ENCODE data around the gene FAM156A.
"Not testable (repeated sequence)": the region's sequence is repeated elsewhere in the genome, so short reads cannot be mapped to it uniquely, and the experiment has no call there.

The FAM156A gene

GRCh38 chrX:52949325-52949724, 9.0 kb downstream of the FAM156A start:
- H3K36me3 ChIP-seq, H3K27me3 ChIP-seq, H3K4me1 ChIP-seq, H3K27ac ChIP-seq, H4K20me1 ChIP-seq, H3K9me3 ChIP-seq, H3K4me2 ChIP-seq, H3K9ac ChIP-seq, H3K4me3 ChIP-seq: not testable (repeated sequence)

- not testable (repeated sequence) for H3K9me3 ChIP-seq, H3K27me3 ChIP-seq, H3K4me1 ChIP-seq, H3K27ac ChIP-seq, H4K20me1 ChIP-seq, H3K36me3 ChIP-seq, H3K4me2 ChIP-seq, H3K9ac ChIP-seq, H3K4me3 ChIP-seq
Measured at GRCh38 chrX:52948265-52948664, 10.1 kb downstream of the FAM156A start.

- not testable (repeated sequence) for H3K27me3 ChIP-seq, H3K4me3 ChIP-seq, H3K27ac ChIP-seq, H4K20me1 ChIP-seq, H3K9me3 ChIP-seq, H3K9ac ChIP-seq, H3K4me1 ChIP-seq, H3K36me3 ChIP-seq, H3K4me2 ChIP-seq
Measured at GRCh38 chrX:52947501-52947900, 10.8 kb downstream of the FAM156A start.

GRCh38 chrX:52945838-52946494, 12.4 kb downstream of the FAM156A start:
- not testable (repeated sequence) for H3K9ac ChIP-seq, H3K4me3 ChIP-seq, H3K36me3 ChIP-seq, H3K9me3 ChIP-seq, H3K4me1 ChIP-seq, H3K27me3 ChIP-seq, H4K20me1 ChIP-seq, H3K4me2 ChIP-seq, H3K27ac ChIP-seq

GRCh38 chrX:52941728-52942127, 16.6 kb downstream of the FAM156A start:
- H3K9ac ChIP-seq, H4K20me1 ChIP-seq, H3K4me2 ChIP-seq, H3K27me3 ChIP-seq, H3K4me1 ChIP-seq, H3K36me3 ChIP-seq, H3K27ac ChIP-seq, H3K9me3 ChIP-seq, H3K4me3 ChIP-seq: not testable (repeated sequence)

- H3K9me3 ChIP-seq, H4K20me1 ChIP-seq, H3K36me3 ChIP-seq, H3K27me3 ChIP-seq, H3K9ac ChIP-seq, H3K27ac ChIP-seq, H3K4me1 ChIP-seq, H3K4me2 ChIP-seq, H3K4me3 ChIP-seq: not testable (repeated sequence)
Measured at GRCh38 chrX:52940704-52941103, 17.6 kb downstream of the FAM156A start.

- Histone ChIP-seq H3K4me1 (peaks cover 11% of the 10 kb centered on the region), H3K27ac (peak overlapping the region; percentile 96), H3K4me2 (peak overlapping the region; percentile 96), H3K4me3 (peak overlapping the region; percentile 75), H3K9ac (peak overlapping the region; percentile 91)
- H3K27me3 ChIP-seq, H4K20me1 ChIP-seq, H3K9me3 ChIP-seq, H3K36me3 ChIP-seq: not testable (repeated sequence)
Measured at GRCh38 chrX:52935470-52935784, 22.9 kb downstream of the FAM156A start.

GRCh38 chrX:52934704-52935469, 23.4 kb downstream of the FAM156A start:
- H4K20me1 ChIP-seq: no peaks in the 10 kb centered on the region
- no peaks in the 10 kb centered on the region for H3K9me3 ChIP-seq
- H3K4me1 ChIP-seq: peaks cover 11% of the 10 kb centered on the region
- peak overlapping the region; percentile 96 for H3K27ac ChIP-seq
- H3K4me2 ChIP-seq: peak overlapping the region; percentile 96
- peak; percentile 62; the same call in 1 of the 2 replicates for TF ChIP-seq Cebpa-rat (IDR thresholded peaks at IDR 0.05)
- H3K27me3 ChIP-seq: no peaks in the 10 kb centered on the region; the same call in 1 of the 2 replicates
- peak overlapping the region; percentile 75 for H3K4me3 ChIP-seq
- peak overlapping the region; percentile 91 for H3K9ac ChIP-seq
- H3K36me3 ChIP-seq: no peaks in the 10 kb centered on the region

GRCh38 chrX:52933976-52934703, 24.2 kb downstream of the FAM156A start:
- H3K27ac ChIP-seq: peak overlapping the region; percentile 96
- no peak for TF ChIP-seq Cebpa-rat (IDR thresholded peaks at IDR 0.05)

GRCh38 chrX:52933213-52933612, 25.1 kb downstream of the FAM156A start:
- no peaks in the 10 kb centered on the region for H4K20me1 ChIP-seq
- H3K27me3 ChIP-seq: peaks cover 10% of the 10 kb centered on the region
- H3K4me1 ChIP-seq: peaks cover 11% of the 10 kb centered on the region
- H3K4me3 ChIP-seq: no peak overlapping the region
- no peak overlapping the region for H3K4me2 ChIP-seq
- no peaks in the 10 kb centered on the region for H3K36me3 ChIP-seq
- no peak for TF ChIP-seq Cebpa-rat (IDR thresholded peaks at IDR 0.05)
- no peak overlapping the region for H3K9ac ChIP-seq
- no peak overlapping the region for H3K27ac ChIP-seq
- no peaks in the 10 kb centered on the region for H3K9me3 ChIP-seq

More at GRCh38 chrX:52933976-52934703, 24.2 kb downstream of the FAM156A start:
- H3K9me3 ChIP-seq: no peaks in the 10 kb centered on the region
- peak overlapping the region; percentile 75 for H3K4me3 ChIP-seq
- H3K36me3 ChIP-seq: no peaks in the 10 kb centered on the region
- H3K27me3 ChIP-seq: peaks cover 2% of the 10 kb centered on the region; the same call in 1 of the 2 replicates
- no peaks in the 10 kb centered on the region for H4K20me1 ChIP-seq
- H3K4me2 ChIP-seq: peak overlapping the region; percentile 92
- peak overlapping the region; percentile 91 for H3K9ac ChIP-seq
- H3K4me1 ChIP-seq: peaks cover 11% of the 10 kb centered on the region

GRCh38 chrX:52930214-52930613, 28.1 kb downstream of the FAM156A start:
- not testable (repeated sequence) for H4K20me1 ChIP-seq, H3K4me3 ChIP-seq, H3K9me3 ChIP-seq, H3K36me3 ChIP-seq, H3K9ac ChIP-seq, H3K4me2 ChIP-seq, H3K27ac ChIP-seq
- H3K27me3 ChIP-seq: peaks cover 31% of the 10 kb centered on the region
- peaks cover 18% of the 10 kb centered on the region for H3K4me1 ChIP-seq
